A549 (cell line): ENCODE results near the gene SYNE4.

Experiments
- CEBPB ChIP-seq, 2 experiments: fragments of >200 bp in 1 of 2; sonication (Bioruptor Twin) in 1 of 2; formaldehyde crosslinking in 1 of 2; IDR thresholded peaks; 2 replicates each; pipeline ENCODE4 v1.6.1; 2012 to 2016
- CTCF ChIP-seq: fragments of >200 bp; sonication (Bioruptor Twin); formaldehyde crosslinking; IDR thresholded peaks from 3 replicates; pipeline ENCODE4 v1.5.1; 2016
- EP300 ChIP-seq, 2 experiments: fragments of >200 bp; sonication (Bioruptor Twin); formaldehyde crosslinking; IDR thresholded peaks; 2 replicates in 1 of 2; 3 replicates in 1 of 2; pipeline ENCODE4 v1.6.1; 2016 to 2017
- HMGXB4 ChIP-seq: fragments of 250-450 bp; sonication (Bioruptor Pico); IDR thresholded peaks from 2 replicates; pipeline ENCODE4 v1.5.0; 2021; ENCODE audit warnings: mild to moderate bottlenecking, moderate library complexity, borderline replicate concordance
- KDM5A ChIP-seq: fragments of 200-600 bp; sonication (generic); IDR thresholded peaks from 2 replicates; pipeline ENCODE4 v1.6.1; 2016; ENCODE audit warnings: antibody characterized with exemption, mild to moderate bottlenecking
- PBX3 ChIP-seq: IDR thresholded peaks from 2 replicates; pipeline ENCODE4 v1.6.1; 2012
- POLR2A ChIP-seq: IDR thresholded peaks from 2 replicates; pipeline ENCODE4 v1.6.1; 2012; ENCODE audit warnings: mild to moderate bottlenecking, low read length
- RNF2 ChIP-seq: fragments of 200-600 bp; sonication (generic); IDR thresholded peaks from 2 replicates; pipeline ENCODE4 v1.6.1; 2016; ENCODE audit warnings: low read depth, mild to moderate bottlenecking, antibody characterized with exemption, moderate library complexity, borderline replicate concordance
- SMC3 ChIP-seq: fragments of >200 bp; sonication (Bioruptor Twin); formaldehyde crosslinking; IDR thresholded peaks from 3 replicates; pipeline ENCODE4 v1.6.1; 2018; ENCODE audit warnings: inconsistent platforms
- SREBF2 ChIP-seq: fragments of 450-650 bp; IDR thresholded peaks from 2 replicates; pipeline ENCODE4 v1.6.1; 2014; ENCODE audit warnings: mild to moderate bottlenecking, moderate library complexity
- TP53 ChIP-seq: fragments of 250-450 bp; sonication (Bioruptor Pico); IDR thresholded peaks from 2 replicates; pipeline ENCODE4 v1.5.0; 2021; ENCODE audit warnings: mild to moderate bottlenecking, moderate library complexity
- TF ChIP-seq, protein P1 (sequence below): fragments of 450-650 bp; IDR thresholded peaks from 2 replicates; pipeline ENCODE4 v1.6.1; 2014; ENCODE audit warnings: antibody characterized with exemption

DNA sequence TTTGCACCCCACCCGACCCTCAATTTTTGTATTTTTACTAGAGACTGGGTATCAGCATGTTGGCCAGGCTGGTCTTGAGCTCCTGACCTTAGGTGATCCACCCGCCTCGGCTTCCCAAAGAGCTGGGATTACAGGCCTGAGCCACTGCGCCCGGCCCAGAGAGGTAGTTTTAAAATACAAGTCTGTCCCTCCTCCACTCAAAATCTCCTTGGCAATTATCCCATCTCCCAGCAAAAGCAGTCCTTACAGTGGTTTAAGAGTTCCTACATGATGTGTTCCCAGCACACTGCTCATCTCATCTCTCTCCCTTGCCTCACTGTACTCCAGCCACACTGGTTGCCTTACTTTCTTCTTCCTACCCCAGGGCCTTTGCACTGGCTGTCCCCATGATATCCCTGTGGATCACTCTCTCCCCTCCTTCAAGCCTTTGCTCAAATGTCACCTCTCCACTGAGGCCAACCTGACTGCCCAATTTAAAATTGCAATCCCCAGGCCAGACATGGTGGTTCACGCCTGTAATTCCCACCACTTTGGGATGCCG lies 48.1 kb downstream of the SYNE4 start:
- no peak for TF ChIP-seq TP53
- TF ChIP-seq CTCF = no peak
- no peak for TF ChIP-seq PBX3
- TF ChIP-seq EP300 (IDR thresholded peaks at IDR 0.05) = no peak
- TF ChIP-seq, protein P1, sequence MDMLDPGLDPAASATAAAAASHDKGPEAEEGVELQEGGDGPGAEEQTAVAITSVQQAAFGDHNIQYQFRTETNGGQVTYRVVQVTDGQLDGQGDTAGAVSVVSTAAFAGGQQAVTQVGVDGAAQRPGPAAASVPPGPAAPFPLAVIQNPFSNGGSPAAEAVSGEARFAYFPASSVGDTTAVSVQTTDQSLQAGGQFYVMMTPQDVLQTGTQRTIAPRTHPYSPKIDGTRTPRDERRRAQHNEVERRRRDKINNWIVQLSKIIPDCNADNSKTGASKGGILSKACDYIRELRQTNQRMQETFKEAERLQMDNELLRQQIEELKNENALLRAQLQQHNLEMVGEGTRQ = no peak
- no peak for TF ChIP-seq SMC3
- TF ChIP-seq POLR2A = no peak
- TF ChIP-seq KDM5A = no peak
- TF ChIP-seq SREBF2 = no peak
- no peak for TF ChIP-seq HMGXB4
- no peak for TF ChIP-seq RNF2
- TF ChIP-seq CEBPB (IDR thresholded peaks at IDR 0.05) = no peak
